Stimulated activated naive B cell treated with anti-CD40 and anti-IgM and Interleukin-4, amounts not matched to agents 10 μg/mL and 1 μg/mL and 100 μg/mL, for 72 hours (primary cell): ENCODE measurements around the gene LRBA.

Experiments
- ATAC-seq, 2 donors: fragments of 150-1000 bp; cut with Tn5 transposase; replicated peaks; 2 replicates each; pipeline ENCODE4 v1.10.0; 2021; ENCODE audit warnings: moderate library complexity in 1 of 2
- DNase-seq: peaks from one replicate; pipeline ENCODE4 v3.0.0; 2021
- H3K27ac Mint-ChIP-seq: one replicate; pipeline ENCODE4 v1.8.0; 2022; ENCODE audit warnings: mild to moderate bottlenecking, mixed read lengths
- H3K27me3 Mint-ChIP-seq, 2 donors: one replicate each; pipeline ENCODE4 v1.8.0; 2022; ENCODE audit warnings: mixed read lengths in 2 of 2
- H3K36me3 Mint-ChIP-seq, 2 donors: one replicate each; pipeline ENCODE4 v1.8.0; 2022; ENCODE audit warnings: mixed read lengths in 2 of 2, mild to moderate bottlenecking in 1 of 2
- H3K4me1 Mint-ChIP-seq, 2 donors: one replicate each; pipeline ENCODE4 v1.8.0; 2022; ENCODE audit warnings: mixed read lengths in 2 of 2, mild to moderate bottlenecking in 1 of 2
- H3K4me3 Mint-ChIP-seq, 2 donors: one replicate each; pipeline ENCODE4 v1.8.0; 2022; ENCODE audit warnings: mild to moderate bottlenecking in 2 of 2, mixed read lengths in 2 of 2, moderate library complexity in 1 of 2
- H3K9me3 Mint-ChIP-seq, 2 donors: one replicate each; pipeline ENCODE4 v1.8.0; 2022; ENCODE audit warnings: mixed read lengths in 2 of 2, mild to moderate bottlenecking in 1 of 2

Gene LRBA

DNA sequence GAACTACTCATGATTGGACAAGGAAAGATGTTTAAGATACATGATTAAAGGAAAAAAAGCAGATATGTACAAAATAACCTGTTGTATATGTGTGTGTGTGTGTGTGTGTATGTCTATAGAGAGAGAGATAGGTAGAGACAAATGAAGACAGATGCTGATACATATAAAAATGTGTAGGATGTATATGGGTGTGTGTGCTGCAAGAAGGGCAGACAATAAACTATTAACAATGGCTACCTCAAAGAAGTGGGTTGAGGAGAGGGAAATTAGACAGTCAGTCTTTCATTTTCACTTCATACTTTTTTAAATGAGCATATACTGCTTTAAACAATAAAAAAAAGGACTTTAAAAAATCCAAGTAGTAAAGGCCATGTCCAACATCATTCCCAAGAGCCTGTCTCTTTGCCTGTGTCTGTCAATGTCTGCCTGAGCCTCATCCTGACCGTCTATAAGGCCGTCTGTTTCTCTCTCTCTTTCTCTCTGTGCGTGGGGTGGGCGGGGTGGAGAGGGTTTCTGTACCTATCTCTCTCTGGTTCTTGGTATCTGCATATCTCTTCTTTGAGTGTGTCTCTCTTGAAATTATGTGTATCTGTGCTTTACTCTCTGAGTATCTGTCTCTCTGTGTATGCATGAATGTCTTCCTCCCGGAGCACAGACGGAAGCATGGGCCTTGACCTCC lies 62.8 kb downstream of the LRBA start:
- Mint-ChIP-seq H3K4me3 (no peak overlapping the region), H3K9me3 (peaks cover under 1 to 21% of the 10 kb centered on the region in 2 donors), H3K36me3 (peaks cover 26 to 28% of the 10 kb centered on the region in 2 donors), H3K27ac (no peak overlapping the region), H3K4me1 (peaks cover 19 to 45% of the 10 kb centered on the region in 2 donors), H3K27me3 (no peaks in the 10 kb centered on the region)
- ATAC-seq (no peak), DNase-seq (no peak)

DNA sequence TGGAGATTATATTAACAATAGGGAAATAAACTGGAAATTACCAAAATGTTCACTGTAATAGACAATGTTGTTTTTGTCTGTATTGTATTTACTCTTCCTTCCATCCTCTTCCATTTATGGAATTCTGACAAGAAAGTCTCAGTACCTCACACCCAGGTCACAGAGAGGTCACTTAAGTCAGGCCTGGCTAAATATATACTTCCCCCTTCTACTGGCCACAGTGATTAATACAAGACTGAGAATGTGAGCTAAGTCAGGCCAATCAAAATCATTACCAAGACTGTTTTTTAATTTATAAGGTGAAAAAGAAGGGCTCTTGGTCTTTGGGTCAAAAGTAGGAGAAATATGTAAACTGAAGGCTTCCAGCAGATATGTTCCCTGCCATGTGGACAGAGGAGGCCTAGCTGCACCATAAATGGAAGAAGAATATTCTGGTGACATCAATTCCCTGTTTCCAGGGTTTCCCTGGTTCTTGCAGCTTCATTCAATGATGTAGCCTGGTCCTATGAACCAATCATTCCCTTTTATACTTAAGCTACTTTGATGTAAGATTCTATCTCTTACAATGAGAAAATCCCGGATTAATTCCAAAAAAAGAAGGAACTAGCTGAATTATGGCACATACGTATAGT lies 64.3 kb downstream of the LRBA start:
- Mint-ChIP-seq H3K27ac (peak overlapping the region; percentile 6), H3K27me3 (no peaks in the 10 kb centered on the region), H3K36me3 (peaks cover 15 to 16% of the 10 kb centered on the region in 2 donors), H3K9me3 (peaks cover 0 to 11% of the 10 kb centered on the region in 2 donors), H3K4me1 (peaks cover 22 to 55% of the 10 kb centered on the region in 2 donors), H3K4me3 (no peak overlapping the region)
- ATAC-seq = peak; percentile 69 to 76
- DNase-seq = no peak

DNA sequence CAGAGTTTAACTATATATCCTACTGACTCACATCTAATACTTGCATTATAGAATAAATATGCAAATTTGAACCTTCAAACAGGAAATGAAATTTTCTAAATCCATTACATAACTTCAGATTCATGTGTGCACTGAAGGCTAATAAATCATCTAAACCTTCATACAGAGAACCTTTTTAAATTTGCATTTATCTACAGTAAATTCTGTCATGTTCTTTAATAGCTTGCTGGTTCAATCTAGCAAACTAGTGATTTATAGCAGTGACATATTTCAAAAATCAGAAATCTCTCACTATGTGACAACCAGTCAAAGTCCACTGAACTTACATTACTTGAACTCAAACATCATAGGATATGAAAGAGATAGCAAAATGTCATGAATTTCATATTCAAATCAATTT lies 65.1 kb downstream of the LRBA start:
- H3K4me3 Mint-ChIP-seq = no peak overlapping the region
- DNase-seq (no peak), ATAC-seq (no peak)
- H3K27me3 Mint-ChIP-seq = no peaks in the 10 kb centered on the region
- no peak overlapping the region for H3K27ac Mint-ChIP-seq
- peaks cover 10 to 13% of the 10 kb centered on the region in 2 donors for H3K36me3 Mint-ChIP-seq
- H3K9me3 Mint-ChIP-seq = peaks cover 0 to 9% of the 10 kb centered on the region in 2 donors
- peaks cover 21 to 56% of the 10 kb centered on the region in 2 donors for H3K4me1 Mint-ChIP-seq

DNA sequence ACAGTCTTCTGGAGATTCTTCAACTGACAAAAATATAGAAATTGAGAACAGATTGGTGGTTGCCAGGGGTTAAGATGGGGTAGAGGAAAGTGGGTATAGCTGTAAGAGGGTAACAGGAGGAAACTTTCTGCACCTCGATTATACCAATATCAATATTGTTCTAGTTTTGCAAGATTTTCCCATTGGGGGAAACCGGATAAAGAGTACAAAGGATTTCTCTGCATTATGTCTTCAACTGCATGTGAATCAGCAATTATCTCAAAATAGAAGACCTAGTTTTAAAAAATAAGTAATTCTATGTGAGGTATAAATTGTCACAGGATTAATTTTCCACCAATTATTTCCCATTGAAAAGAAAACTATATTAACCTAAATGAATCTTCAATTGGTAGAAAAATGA lies 65.7 kb downstream of the LRBA start:
- DNase-seq (no peak), ATAC-seq (no peak)
- no peak overlapping the region for H3K27ac Mint-ChIP-seq
- H3K9me3 Mint-ChIP-seq = peaks cover 0 to 9% of the 10 kb centered on the region in 2 donors
- peaks cover 24 to 62% of the 10 kb centered on the region in 2 donors for H3K4me1 Mint-ChIP-seq
- H3K36me3 Mint-ChIP-seq = peaks cover 7 to 12% of the 10 kb centered on the region in 2 donors
- no peak overlapping the region for H3K4me3 Mint-ChIP-seq
- no peaks in the 10 kb centered on the region for H3K27me3 Mint-ChIP-seq

DNA sequence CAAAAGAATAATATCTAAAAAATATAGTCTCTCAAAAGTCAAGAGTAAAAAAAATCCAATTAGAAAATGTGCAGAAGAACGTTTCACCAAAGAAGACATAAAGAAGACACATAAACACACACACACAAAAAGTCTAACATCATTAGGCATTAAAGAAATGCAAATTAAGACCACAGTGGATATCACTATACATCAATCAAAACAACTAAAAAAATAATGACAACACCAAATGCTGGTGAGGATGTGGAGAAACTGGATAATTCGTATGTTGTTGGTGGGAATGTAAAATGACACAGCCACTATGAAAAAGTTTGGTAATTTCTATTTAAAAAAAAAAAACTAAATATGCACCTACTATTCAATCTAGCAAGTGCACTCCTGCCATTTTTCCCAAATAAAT lies 66.4 kb downstream of the LRBA start:
- Mint-ChIP-seq H3K27ac (no peak overlapping the region), H3K4me3 (no peak overlapping the region), H3K27me3 (no peaks in the 10 kb centered on the region), H3K4me1 (peaks cover 26 to 62% of the 10 kb centered on the region in 2 donors), H3K36me3 (peaks cover 7 to 14% of the 10 kb centered on the region in 2 donors), H3K9me3 (peaks cover 0 to 9% of the 10 kb centered on the region in 2 donors)
- DNase-seq (no peak), ATAC-seq (no peak)

DNA sequence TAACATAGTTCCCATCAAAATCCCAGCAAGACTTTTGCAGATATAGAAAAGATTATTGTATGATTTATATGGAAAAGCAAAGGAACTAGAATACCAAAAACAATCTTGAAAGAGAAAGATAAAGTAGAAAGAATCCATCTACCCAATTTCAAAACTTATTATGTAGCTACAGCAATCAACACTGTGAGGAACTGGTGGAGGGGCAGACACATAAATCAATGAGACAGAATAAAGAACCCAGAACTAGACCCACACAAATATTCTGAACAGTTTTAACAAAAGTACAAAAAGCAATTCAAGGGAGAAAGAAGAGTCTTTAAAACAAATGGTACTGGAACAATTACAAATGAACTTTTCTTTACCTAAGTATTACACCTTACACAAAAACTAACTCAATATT lies 67.0 kb downstream of the LRBA start:
- H3K9me3 Mint-ChIP-seq = peaks cover 0 to 9% of the 10 kb centered on the region in 2 donors
- H3K27me3 Mint-ChIP-seq = no peaks in the 10 kb centered on the region
- no peak overlapping the region for H3K27ac Mint-ChIP-seq
- peaks cover 7 to 11% of the 10 kb centered on the region in 2 donors for H3K36me3 Mint-ChIP-seq
- DNase-seq (no peak), ATAC-seq (no peak)
- H3K4me1 Mint-ChIP-seq = peaks cover 28 to 62% of the 10 kb centered on the region in 2 donors
- H3K4me3 Mint-ChIP-seq = no peak overlapping the region

DNA sequence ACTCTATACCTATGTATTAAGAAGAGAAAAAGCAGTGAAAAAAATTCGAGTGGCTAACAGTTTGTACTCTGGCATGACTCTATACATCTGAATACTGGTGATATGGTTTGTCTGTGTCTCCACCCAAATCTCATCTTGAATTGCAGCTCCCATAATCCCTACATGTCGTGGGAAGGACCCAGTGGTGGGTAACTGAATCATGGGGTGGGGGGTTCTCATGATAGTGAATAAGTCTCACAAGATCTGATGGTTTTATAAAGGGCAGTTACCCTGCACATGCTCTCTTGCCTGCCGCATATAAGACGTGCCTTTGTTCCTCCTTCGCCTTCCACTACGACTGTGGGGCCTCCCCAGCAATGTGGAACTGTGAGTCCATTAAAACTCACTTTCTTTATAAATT lies 70.4 kb downstream of the LRBA start:
- Mint-ChIP-seq H3K27ac (peak overlapping the region; percentile 73), H3K36me3 (peaks cover 4 to 9% of the 10 kb centered on the region in 2 donors), H3K27me3 (no peaks in the 10 kb centered on the region), H3K9me3 (peaks cover 0 to 4% of the 10 kb centered on the region in 2 donors), H3K4me1 (peaks cover 21 to 43% of the 10 kb centered on the region in 2 donors), H3K4me3 (no peak overlapping the region)
- DNase-seq (no peak), ATAC-seq (no peak)

DNA sequence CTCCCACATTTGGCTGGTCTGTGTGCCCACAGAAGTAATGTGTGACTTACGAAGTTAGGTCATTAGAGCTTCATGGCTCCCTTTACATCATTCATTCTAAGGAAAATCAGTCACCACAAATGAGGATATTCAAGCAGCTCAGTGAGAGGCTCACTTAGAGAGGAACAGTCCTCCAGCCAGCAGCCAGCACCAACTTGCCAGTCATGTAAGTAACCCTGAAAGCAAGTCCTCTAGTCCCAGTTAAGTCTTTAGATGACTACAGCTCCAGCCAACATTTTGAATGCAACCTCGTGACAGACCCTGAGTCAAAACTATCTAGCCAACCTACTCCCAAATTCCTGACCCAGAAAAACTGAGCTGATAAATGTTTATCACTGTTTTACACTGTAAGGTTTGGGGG lies 71.3 kb downstream of the LRBA start:
- ATAC-seq (peak in 1 of 2 donors; percentile 41), DNase-seq (no peak)
- Mint-ChIP-seq H3K4me1 (peaks cover 24 to 44% of the 10 kb centered on the region in 2 donors), H3K27ac (no peak overlapping the region), H3K4me3 (no peak overlapping the region), H3K36me3 (peaks cover 2 to 6% of the 10 kb centered on the region in 2 donors), H3K27me3 (no peaks in the 10 kb centered on the region), H3K9me3 (peaks cover 0 to 2% of the 10 kb centered on the region in 2 donors)

DNA sequence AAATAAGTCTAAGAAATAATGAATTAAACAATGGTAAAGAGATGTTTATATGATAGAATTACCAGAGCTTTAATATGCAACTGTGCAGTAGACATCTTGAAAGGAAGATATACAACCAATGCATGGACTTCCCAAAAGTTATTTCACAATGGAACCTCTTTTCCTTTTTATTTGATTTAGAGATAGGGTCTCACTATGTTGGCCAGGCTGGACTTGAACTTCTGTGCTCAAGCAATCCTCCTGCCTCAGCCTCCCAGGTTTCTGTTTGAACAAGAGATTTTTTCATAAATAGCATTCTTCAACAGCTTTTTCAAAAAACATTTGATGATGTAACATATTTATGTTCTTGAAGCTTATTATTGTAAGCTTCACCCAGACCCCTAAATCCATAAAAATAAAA lies 72.0 kb downstream of the LRBA start:
- H3K4me1 Mint-ChIP-seq = peaks cover 23 to 42% of the 10 kb centered on the region in 2 donors
- DNase-seq (no peak), ATAC-seq (no peak)
- no peaks in the 10 kb centered on the region for H3K9me3 Mint-ChIP-seq
- H3K4me3 Mint-ChIP-seq = no peak overlapping the region
- H3K27ac Mint-ChIP-seq = no peak overlapping the region
- peaks cover 0 to 6% of the 10 kb centered on the region in 2 donors for H3K36me3 Mint-ChIP-seq
- H3K27me3 Mint-ChIP-seq = no peaks in the 10 kb centered on the region

DNA sequence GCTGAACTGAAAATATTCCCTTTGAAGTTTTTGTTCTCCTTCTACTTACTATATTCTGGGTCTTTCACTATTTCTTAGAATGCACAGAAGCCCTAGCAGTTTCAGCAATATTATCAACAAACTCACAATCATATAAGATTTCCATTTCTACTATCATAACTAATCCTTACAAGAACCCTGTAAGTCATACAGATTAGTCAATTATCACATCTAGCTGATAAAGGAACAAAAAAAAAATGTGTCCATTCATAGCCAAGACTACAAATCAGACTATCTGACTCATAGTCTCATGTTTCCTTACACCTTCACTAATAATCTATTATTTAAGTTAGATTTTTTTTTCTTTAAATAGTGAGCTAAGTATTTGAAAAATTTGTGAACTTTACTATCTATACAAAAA lies 72.5 kb downstream of the LRBA start:
- ATAC-seq (no peak), DNase-seq (no peak)
- Mint-ChIP-seq H3K4me1 (peaks cover 22 to 36% of the 10 kb centered on the region in 2 donors), H3K36me3 (peaks cover 0 to 6% of the 10 kb centered on the region in 2 donors), H3K27me3 (no peaks in the 10 kb centered on the region), H3K4me3 (no peak overlapping the region), H3K27ac (no peak overlapping the region), H3K9me3 (no peaks in the 10 kb centered on the region)

DNA sequence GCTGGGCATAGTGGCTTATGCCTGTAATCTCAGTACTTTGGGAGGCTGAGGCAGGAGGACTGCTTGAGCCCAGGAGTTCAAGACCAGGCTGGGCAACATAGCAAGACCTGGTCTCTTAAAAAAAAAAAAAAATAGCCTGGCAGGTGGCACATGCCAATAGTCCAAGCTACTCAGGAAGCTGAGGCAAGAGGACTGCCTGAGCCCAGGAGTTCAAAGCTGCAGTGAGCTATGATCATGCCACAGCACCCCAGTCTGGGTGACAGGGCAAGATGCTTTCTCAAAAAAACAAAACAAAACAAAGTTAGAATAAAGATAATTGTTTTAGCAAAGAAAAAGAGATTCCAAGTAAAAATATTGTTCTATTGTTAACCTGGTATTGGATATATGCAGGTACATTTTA lies 75.0 kb downstream of the LRBA start:
- no peak for ATAC-seq
- peaks cover 0 to 6% of the 10 kb centered on the region in 2 donors for H3K36me3 Mint-ChIP-seq
- no peak overlapping the region for H3K4me3 Mint-ChIP-seq
- no peak for DNase-seq
- H3K27me3 Mint-ChIP-seq = no peaks in the 10 kb centered on the region
- no peak overlapping the region for H3K27ac Mint-ChIP-seq
- H3K9me3 Mint-ChIP-seq = no peaks in the 10 kb centered on the region
- H3K4me1 Mint-ChIP-seq = peaks cover 20 to 24% of the 10 kb centered on the region in 2 donors

DNA sequence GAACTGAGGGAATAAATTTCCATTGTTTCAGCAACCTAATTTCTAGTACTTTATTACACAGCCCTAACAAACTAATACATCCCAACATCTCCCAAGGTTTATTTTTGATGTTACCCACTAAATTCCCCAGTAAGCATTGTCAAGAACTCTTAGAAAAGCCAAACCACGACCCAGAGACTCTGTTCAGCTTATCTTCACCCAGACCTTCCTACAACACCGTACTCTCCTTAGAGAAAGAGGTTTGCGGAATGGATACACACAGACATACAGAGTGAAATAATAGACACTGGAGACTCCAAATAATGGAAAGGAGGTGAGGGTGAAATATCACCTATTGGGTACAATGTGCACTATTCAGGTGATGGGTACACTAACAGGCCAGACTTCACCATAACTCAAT lies 75.6 kb downstream of the LRBA start:
- H3K4me1 Mint-ChIP-seq = peaks cover 16 to 18% of the 10 kb centered on the region in 2 donors
- no peaks in the 10 kb centered on the region for H3K27me3 Mint-ChIP-seq
- H3K9me3 Mint-ChIP-seq = no peaks in the 10 kb centered on the region
- DNase-seq (no peak), ATAC-seq (no peak)
- peaks cover 0 to 6% of the 10 kb centered on the region in 2 donors for H3K36me3 Mint-ChIP-seq
- H3K27ac Mint-ChIP-seq = peak overlapping the region; percentile 63
- no peak overlapping the region for H3K4me3 Mint-ChIP-seq

DNA sequence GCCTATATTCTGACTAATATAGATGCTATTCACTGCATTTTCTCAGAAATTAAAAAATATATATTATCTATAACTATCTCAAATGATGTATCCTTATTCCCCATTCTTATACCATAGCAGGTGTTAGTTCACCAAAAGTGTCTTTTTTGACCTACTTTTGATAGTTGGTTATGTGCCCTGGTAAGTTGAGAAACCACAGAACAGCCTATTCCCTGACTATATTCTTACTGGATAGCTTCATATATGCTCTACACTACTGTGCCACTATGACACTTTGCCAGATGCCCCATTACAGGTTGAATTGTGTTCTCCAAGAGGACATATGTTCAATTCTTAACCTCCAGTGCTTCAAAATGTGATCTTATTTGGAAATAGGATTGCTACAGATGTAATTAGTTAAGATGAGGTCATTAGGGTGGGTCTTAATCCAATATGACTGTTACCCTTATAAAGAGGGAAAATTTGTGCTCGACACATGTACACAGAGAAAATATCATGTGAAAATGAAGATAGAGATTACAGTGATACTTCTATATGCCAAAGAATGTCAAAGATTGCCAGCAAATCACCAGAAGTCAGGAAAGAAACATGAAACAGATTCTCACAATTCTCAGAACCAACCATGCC lies 76.1 kb downstream of the LRBA start:
- peaks cover 16 to 17% of the 10 kb centered on the region in 2 donors for H3K4me1 Mint-ChIP-seq
- H3K9me3 Mint-ChIP-seq = no peaks in the 10 kb centered on the region
- peaks cover 0 to 6% of the 10 kb centered on the region in 2 donors for H3K36me3 Mint-ChIP-seq
- DNase-seq (no peak), ATAC-seq (no peak)
- no peak overlapping the region for H3K4me3 Mint-ChIP-seq
- no peaks in the 10 kb centered on the region for H3K27me3 Mint-ChIP-seq
- H3K27ac Mint-ChIP-seq = peak overlapping the region; percentile 63

DNA sequence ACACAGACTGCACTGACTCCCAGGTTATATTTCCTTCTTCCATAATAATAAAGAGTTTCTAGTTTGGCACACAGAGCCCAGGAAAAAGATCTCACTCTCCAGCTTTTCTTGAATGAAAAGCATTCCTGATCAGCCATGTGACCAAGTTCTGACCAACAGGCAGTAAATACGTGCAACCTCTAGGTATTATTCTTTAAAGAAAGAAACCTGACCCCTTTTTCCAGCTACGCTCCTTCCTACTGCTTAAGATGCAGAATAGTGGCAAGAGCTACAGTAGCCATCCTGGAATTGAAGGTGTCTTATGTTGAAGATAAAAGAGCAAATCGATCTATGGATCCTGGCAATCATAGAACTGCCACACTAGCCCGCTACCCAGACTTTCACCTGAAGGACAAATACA lies 76.7 kb downstream of the LRBA start:
- no peaks in the 10 kb centered on the region for H3K27me3 Mint-ChIP-seq
- no peak overlapping the region for H3K4me3 Mint-ChIP-seq
- no peak for ATAC-seq
- H3K27ac Mint-ChIP-seq = no peak overlapping the region
- no peak for DNase-seq
- peaks cover 0 to 3% of the 10 kb centered on the region in 2 donors for H3K36me3 Mint-ChIP-seq
- H3K9me3 Mint-ChIP-seq = no peaks in the 10 kb centered on the region
- peaks cover 13 to 17% of the 10 kb centered on the region in 2 donors for H3K4me1 Mint-ChIP-seq

DNA sequence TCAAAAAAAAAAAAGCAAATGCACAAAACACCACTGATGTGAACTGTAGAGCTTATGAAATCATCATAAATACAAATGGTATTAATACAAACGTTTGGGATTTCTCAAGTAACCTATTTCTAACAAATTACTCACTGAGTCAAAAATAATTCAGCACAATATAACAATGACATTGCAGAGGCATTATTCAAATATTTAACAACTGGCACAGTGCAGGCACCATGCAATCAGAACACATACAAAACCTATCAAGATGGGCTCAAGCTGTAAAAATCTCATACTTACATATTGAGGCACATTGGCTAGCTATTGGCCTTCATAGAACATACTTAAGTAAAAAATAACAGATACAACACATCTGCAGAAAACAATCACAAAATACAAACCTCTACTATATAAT lies 81.1 kb downstream of the LRBA start:
- no peak overlapping the region for H3K4me3 Mint-ChIP-seq
- DNase-seq = no peak

More for the DNA sequence above, 81.1 kb downstream of the LRBA start:
- peaks cover 3% of the 10 kb centered on the region in 2 donors for H3K4me1 Mint-ChIP-seq
- no peaks in the 10 kb centered on the region for H3K9me3 Mint-ChIP-seq
- H3K27ac Mint-ChIP-seq = no peak overlapping the region
- ATAC-seq = no peak
- H3K27me3 Mint-ChIP-seq = no peaks in the 10 kb centered on the region
- peaks cover under 1 to 2% of the 10 kb centered on the region in 2 donors for H3K36me3 Mint-ChIP-seq
